Urinary bladder (tissue), 4 donors: ENCODE data around the gene KLHL1. TPM values are rescaled to one million over a fixed set of nuclear protein-coding genes. Genes with fewer than 3 reads are reported as not detected.

Experiments
- DNase-seq: peaks from one replicate; pipeline ENCODE4 v3.0.0-alpha.2; 2015; ENCODE audit errors: extremely low spot score
- H3K27ac ChIP-seq: one replicate; pipeline ENCODE4 v1.5.1; 2013; ENCODE audit warnings: low read depth, mild to moderate bottlenecking, moderate library complexity
- H3K36me3 ChIP-seq: one replicate; pipeline ENCODE4 v1.6.1; 2013; ENCODE audit warnings: mild to moderate bottlenecking, moderate library complexity; ENCODE audit not compliant: insufficient read depth
- H3K4me1 ChIP-seq: one replicate; pipeline ENCODE4 v1.6.1; 2013; ENCODE audit warnings: mild to moderate bottlenecking, moderate library complexity; ENCODE audit not compliant: insufficient read depth
- H3K4me3 ChIP-seq: one replicate; pipeline ENCODE4 v1.5.1; 2013; ENCODE audit warnings: low read depth, low read length
- WGBS: extraction: QIAGEN DNeasy Blood & Tissue Kit; methylation state at CpG from one replicate; pipeline ENCODE4 v1.1.7; 2013; 5-methylcytosine and 5-hydroxymethylcytosine counted together
- polyA plus RNA-seq: library from polyadenylated mRNA; stranded (reverse); fragments of 200-250 nt; gene quantifications from one replicate; pipeline ENCODE4 v1.2.3, GENCODE V29; 2013
- total RNA-seq: library from RNA; depleted of rRNA; stranded (reverse); fragments of >200 nt; gene quantifications from one replicate; pipeline ENCODE4 v1.2.3, GENCODE V29; 2014
- donor health status: healthy with polysubstance abuse.
- donor health status: healthy.

Gene KLHL1
- total and polyA plus RNA-seq, 2 donors = 0.26 TPM; not detected in 1

DNA sequence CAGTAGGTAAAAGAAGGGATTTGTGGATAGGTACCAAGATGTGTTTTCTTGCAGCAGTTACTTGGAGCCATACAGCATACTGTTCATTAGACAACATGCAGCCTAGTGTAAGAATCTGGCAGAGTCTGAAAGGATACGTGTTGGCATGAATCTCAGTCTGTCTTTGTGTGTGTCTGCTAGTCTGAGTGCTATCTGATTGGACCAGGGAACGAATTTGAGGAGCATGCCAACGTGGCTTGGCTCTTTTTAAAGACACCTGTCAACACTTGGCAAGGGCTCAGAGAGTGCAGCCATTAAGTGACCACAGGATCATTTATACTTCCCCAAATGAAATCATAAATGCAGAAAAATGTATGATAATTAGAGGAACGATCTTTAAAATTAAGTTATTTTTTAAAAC lies 28.2 kb downstream of the KLHL1 start:
- Histone ChIP-seq H3K4me3 (no peak overlapping the region), H3K4me1 (no peaks in the 10 kb centered on the region), H3K27ac (no peak overlapping the region), H3K36me3 (no peaks in the 10 kb centered on the region)
- DNase-seq = no peak
- WGBS = 22% methylated on average over 4 of the region's 4 CpGs

DNA sequence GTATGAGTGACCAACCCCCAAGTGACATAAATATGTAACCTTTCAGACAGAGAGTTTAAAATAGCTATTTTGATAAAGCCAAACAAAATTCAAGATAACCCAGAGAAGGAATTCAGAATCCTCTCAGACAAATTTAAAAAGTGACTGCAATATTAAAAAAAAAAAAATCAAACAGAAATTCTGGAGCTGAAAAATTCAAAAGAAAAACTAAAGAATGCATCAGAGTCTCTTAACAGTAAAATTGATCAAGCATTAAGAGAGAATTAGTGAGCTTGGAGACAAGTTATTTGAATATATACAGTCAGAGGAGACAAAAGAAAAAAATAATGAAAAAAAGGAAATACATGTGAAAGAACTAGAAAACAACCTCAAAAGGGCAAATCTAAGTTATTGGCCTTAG lies 53.7 kb downstream of the KLHL1 start:
- DNase-seq = no peak
- Histone ChIP-seq H3K36me3 (no peaks in the 10 kb centered on the region), H3K27ac (no peak overlapping the region), H3K4me3 (no peak overlapping the region), H3K4me1 (no peaks in the 10 kb centered on the region)

DNA sequence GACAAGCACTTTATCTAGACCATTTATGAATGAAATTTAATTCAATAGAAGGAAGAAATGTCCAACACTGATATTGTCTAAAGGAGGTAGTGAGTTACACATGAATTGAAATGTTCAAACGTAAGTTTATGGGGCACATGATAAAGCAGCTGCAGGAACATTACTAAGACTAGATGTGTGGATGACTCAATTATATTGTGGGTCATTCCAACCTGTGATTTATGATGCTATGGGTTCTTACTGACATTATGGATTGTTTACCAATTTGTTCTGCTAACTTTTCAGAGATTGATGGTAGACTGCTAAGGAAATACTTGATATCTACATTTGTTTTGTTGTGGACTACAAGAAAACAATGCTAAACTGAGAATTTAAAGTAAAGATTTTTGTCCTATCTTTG lies 56.7 kb downstream of the KLHL1 start:
- Histone ChIP-seq H3K36me3 (no peaks in the 10 kb centered on the region), H3K4me3 (no peak overlapping the region), H3K4me1 (no peaks in the 10 kb centered on the region), H3K27ac (no peak overlapping the region)
- 69% methylated on average over 1 of the region's 1 CpG for WGBS
- no peak for DNase-seq

DNA sequence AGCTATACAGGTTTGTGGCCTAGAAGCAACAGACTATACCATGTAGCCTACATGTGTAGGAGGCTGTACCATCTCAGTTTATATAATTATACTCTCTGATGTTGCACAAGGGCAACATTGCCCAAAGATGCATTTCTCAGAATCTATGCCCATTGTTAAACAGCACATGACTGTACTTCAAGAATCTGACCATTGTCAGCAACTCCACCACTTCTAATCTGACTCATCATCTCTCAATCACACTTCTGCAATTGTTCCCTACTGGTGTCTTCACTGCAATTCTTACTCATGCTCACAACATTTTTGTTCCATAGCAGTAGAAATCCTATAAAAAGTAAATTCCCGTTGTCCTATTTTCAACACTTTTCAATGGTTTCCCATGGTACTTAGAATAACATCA lies 64.6 kb downstream of the KLHL1 start:
- WGBS = 76% methylated on average over 1 of the region's 1 CpG
- no peaks in the 10 kb centered on the region for H3K4me1 ChIP-seq
- H3K36me3 ChIP-seq = no peaks in the 10 kb centered on the region
- no peak overlapping the region for H3K27ac ChIP-seq
- H3K4me3 ChIP-seq = no peak overlapping the region
- no peak for DNase-seq

DNA sequence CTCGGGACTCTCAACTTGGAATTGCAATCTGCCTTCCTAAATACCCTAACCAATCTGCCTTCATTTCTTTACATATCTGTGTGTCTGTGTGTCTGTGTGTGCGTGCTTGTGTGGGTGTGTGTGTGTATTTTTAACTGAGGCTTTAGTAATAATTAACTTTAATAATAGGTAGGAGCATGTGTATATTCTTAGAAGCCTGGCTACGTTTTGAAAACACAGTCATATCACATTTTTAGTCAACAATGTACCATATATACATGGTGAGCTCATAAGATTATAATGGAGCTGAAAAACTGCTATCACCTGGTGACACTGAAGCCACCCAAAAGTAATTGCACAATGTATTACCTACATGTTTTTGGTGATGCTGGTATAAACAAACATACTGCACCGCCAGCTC lies 66.1 kb downstream of the KLHL1 start:
- Histone ChIP-seq H3K4me1 (no peaks in the 10 kb centered on the region), H3K4me3 (no peak overlapping the region), H3K36me3 (no peaks in the 10 kb centered on the region), H3K27ac (no peak overlapping the region)
- WGBS = 79% methylated on average over 4 of the region's 4 CpGs
- DNase-seq = no peak

DNA sequence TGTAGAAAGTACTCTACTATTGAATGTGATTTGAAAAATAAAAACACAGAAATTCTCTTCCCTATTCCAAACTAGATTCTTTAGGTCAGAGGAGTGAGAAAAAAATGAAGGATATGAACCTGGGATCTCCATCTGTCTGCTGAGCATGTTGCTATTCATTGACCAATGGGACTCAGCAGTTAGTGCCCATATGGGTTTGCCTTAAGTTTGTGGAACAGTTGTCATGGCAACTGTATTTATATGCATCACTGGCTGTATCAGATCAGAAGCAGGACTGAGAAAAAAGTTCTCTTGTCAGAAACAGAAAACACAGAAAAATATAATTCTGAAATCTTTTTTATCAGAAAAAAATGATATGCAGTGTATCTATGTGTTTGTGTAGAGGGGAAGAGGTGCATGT lies 74.0 kb downstream of the KLHL1 start:
- H3K27ac ChIP-seq = no peak overlapping the region
- no peaks in the 10 kb centered on the region for H3K4me1 ChIP-seq
- no peak overlapping the region for H3K4me3 ChIP-seq
- no peak for DNase-seq
- H3K36me3 ChIP-seq = no peaks in the 10 kb centered on the region

DNA sequence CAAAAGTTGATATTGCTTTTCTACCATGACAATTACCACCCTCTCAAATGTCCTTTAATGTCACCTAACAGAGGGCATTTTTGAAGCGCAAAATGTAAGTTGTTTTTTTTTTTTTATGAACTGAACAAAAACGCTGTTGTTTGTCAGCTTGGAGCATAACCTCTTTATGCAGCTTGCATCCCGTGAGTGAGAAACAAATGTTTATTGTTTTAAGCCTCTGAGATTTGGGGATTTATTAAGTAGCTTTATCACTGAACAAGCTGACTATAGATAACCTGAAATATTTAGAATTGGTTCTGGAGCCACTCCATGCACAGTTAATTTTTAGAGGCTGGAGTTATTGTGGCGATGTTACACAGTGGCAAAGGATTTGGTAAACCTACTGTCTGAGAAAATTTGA lies 80.7 kb downstream of the KLHL1 start:
- no peaks in the 10 kb centered on the region for H3K4me1 ChIP-seq
- 55% methylated on average over 4 of the region's 4 CpGs for WGBS
- no peak overlapping the region for H3K4me3 ChIP-seq
- no peaks in the 10 kb centered on the region for H3K36me3 ChIP-seq
- H3K27ac ChIP-seq = no peak overlapping the region
- no peak for DNase-seq

DNA sequence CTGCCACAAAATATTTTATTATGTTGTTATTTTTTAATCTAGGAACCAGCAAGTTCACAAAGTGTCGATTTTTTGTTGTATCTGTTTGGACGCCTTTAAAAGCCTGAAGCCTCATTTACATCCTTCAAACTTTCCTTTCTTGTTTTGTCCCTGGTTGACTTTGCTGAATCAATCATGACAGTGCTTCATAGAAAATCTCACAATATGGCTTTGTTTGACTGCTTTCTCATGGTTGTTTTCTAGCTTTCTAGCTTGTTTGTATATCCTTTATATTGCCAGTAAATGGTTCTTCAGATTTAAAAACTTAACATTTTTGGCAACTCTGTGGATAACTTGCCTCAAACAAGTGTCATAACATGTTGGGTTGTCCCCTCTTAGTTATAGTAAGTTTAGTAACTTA lies 84.7 kb downstream of the KLHL1 start:
- WGBS = 93% methylated on average over 2 of the region's 2 CpGs
- no peak overlapping the region for H3K27ac ChIP-seq
- H3K4me3 ChIP-seq = no peak overlapping the region
- no peaks in the 10 kb centered on the region for H3K36me3 ChIP-seq
- no peaks in the 10 kb centered on the region for H3K4me1 ChIP-seq
- DNase-seq = no peak

DNA sequence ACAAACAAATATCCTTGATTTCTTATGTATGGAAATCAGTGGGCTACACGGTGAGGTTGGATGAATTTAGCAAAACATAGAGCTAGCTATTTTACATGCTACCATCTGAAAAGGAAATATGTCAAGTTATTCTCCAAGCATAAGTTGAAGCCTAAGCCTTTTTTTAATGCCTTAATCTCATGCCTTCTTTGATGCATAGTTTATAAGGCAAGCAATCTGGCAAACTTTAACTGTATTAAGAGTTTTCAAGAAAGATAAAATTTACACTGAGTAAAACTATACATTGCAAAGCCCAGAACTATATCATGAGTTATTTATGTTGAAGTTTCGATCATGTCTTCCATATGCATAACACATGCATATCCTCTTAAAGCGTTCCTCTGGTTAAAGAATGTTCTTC lies 85.6 kb downstream of the KLHL1 start:
- no peak overlapping the region for H3K27ac ChIP-seq

DNA sequence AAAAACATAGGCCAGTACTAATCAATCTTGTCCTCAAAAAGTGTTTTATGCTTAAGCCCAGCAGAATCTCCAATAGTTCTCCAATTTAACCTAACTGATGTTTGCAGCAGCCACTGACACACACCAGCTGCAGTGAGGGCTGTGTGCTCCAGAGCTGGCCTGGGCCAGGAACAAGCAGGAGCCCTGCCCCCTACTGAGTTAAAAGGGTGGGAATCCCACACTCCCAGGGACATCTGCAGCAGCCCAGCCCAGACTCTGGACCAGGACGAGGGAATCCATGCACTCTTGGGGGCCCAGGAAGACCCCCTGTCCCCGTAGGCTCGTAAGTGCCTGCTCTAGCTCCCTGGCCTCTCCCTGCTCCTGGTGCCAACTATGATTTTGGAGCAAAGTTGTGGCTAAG lies 92.1 kb downstream of the KLHL1 start:
- Histone ChIP-seq H3K4me1 (no peaks in the 10 kb centered on the region), H3K27ac (no peak overlapping the region), H3K4me3 (no peak overlapping the region), H3K36me3 (no peaks in the 10 kb centered on the region)
- 69% methylated on average over 3 of the region's 3 CpGs for WGBS
- DNase-seq = no peak

More for the DNA sequence above, 85.6 kb downstream of the KLHL1 start:
- H3K36me3 ChIP-seq = no peaks in the 10 kb centered on the region
- WGBS = 61% methylated on average over 3 of the region's 3 CpGs
- no peak overlapping the region for H3K4me3 ChIP-seq
- no peak for DNase-seq
- H3K4me1 ChIP-seq = no peaks in the 10 kb centered on the region

DNA sequence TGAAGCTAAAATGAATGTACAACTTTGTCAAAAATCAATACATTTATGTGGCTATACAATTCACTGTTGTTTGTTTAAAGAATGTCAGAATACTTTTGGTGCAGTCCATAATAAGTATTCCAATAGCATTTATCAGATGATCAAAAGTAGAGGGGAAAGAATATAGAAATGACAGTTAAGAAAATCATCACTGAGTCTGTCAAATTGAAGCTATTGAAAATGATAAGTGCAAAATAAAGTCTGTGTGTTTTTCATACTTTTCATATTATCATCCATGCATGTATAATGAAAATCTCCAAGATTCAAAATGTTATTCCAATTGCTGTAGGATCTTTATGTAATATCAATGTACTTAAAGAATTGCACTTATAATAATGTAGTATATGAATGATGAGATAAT lies 93.9 kb downstream of the KLHL1 start:
- Histone ChIP-seq H3K27ac (no peak overlapping the region), H3K36me3 (no peaks in the 10 kb centered on the region), H3K4me1 (no peaks in the 10 kb centered on the region), H3K4me3 (no peak overlapping the region)
- DNase-seq = no peak

DNA sequence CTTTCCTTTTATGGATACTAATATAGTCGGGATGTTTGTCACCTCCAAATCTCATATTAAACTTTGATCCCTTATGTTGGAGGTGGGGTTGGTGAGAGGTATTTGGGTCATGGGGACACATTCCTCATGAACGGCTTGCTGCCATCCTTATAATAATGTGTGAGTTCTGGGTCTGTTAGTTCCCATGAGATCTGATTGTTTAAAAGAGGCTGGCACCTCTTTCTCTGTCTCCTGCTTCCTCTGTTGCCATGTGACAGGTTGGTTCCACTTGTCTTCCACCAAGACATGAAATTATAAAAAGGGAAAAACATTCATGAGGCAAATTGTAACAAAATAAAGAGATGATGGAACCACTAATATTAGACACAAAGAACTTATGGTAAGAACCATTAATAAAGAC lies 108.4 kb downstream of the KLHL1 start:
- Histone ChIP-seq H3K4me3 (no peak overlapping the region), H3K4me1 (no peaks in the 10 kb centered on the region), H3K27ac (no peak overlapping the region), H3K36me3 (no peaks in the 10 kb centered on the region)
- no peak for DNase-seq
- 40% methylated on average over 2 of the region's 2 CpGs for WGBS

DNA sequence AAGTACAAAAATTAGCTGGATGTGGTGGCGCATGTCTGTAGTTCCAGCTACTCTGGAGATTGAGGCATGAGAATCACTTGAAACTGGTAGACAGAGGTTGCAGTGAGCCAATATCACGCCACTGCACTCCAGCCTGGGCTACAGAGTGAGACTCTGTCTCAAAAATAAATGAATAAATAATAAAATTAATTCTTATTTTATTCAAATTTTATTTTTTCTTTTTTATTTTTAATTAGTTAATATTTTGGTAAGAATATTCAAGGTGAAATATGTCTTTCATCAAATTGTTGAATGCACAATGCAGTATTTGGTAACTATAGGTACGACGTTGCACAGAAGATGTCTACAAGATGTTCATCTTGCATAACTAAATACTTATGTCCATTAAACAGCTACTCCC lies 111.2 kb downstream of the KLHL1 start:
- no peaks in the 10 kb centered on the region for H3K36me3 ChIP-seq
- no peak overlapping the region for H3K4me3 ChIP-seq
- no peak for DNase-seq
- H3K27ac ChIP-seq = no peak overlapping the region
- no peaks in the 10 kb centered on the region for H3K4me1 ChIP-seq
- 91% methylated on average over 4 of the region's 4 CpGs for WGBS

DNA sequence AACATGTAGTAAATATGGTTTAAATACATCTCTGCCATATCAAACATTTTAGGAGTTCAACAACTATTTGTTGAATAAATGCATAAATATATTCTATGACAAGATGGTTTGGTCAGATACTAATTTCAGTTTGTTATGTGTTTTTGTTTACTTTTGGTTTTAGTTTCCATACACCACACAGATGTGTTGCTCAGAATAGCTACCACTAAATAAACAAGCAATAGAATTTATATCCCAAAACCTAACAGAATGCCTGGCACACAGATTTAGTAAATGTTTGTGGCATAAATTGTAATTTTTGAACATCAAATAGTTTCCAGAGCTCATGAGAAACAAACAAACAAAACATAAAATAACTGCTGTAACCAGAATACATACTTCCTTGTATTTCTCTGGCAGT lies 127.5 kb downstream of the KLHL1 start:
- H3K27ac ChIP-seq = no peak overlapping the region
- no peak overlapping the region for H3K4me3 ChIP-seq
- H3K4me1 ChIP-seq = no peaks in the 10 kb centered on the region
- H3K36me3 ChIP-seq = no peaks in the 10 kb centered on the region
- DNase-seq = no peak

DNA sequence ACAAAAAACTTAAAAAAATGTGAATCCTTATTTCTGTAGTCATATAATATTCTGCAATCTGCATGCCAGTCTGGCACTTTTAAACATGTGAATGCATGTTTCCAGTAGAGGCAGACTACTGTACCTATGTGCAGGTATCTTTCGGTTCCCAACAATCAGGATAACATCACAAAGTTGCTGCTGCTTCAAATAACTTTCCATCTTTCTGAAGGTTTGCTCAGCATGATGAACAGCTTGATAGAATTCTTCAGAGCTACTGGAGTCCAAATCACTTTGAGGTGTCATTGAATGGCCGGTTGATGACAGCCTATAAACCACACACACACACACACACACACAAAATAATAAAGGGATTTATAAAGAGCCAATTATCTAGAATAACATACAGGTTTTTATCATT lies 132.8 kb downstream of the KLHL1 start:
- no peak overlapping the region for H3K4me3 ChIP-seq

More for the DNA sequence above, 132.8 kb downstream of the KLHL1 start:
- no peaks in the 10 kb centered on the region for H3K4me1 ChIP-seq
- H3K36me3 ChIP-seq = no peaks in the 10 kb centered on the region
- H3K27ac ChIP-seq = no peak overlapping the region
- no peak for DNase-seq
- WGBS = 80% methylated on average over 2 of the region's 2 CpGs
